H4 (cell line): Measurements from ENCODE around the gene ACKR3. TPM values are rescaled to one million over a fixed set of nuclear protein-coding genes. Genes with fewer than 3 reads are reported as not detected.
A peak's percentile ranks its signal among the peaks of the same experiment; 100 is the strongest.

ENCODE experiments used
- DNase-seq: peaks from one replicate; pipeline ENCODE4 v3.0.0-alpha.2; 2015; ENCODE audit warnings: low spot score
- total RNA-seq: library from RNA; depleted of rRNA; stranded (reverse); fragments of >200 nt; shearing (Covaris generic); gene quantifications from 2 replicates; pipeline ENCODE4 v1.2.3, GENCODE V29; 2014

The ACKR3 gene
- total RNA-seq, 1 experiment from 2014 or later, result 1.0 TPM

- DNase-seq, result no peak
Measured at GRCh38 chr2:236568922-236569572, 578 bp upstream of the ACKR3 start.

- no peak for DNase-seq
Measured at GRCh38 chr2:236570081-236570868, 650 bp downstream of the ACKR3 start.

- no peak for DNase-seq
Measured at GRCh38 chr2:236571145-236571544, 1.5 kb downstream of the ACKR3 start.

GRCh38 chr2:236572482-236572881 is 2.9 kb downstream of the ACKR3 start:
- DNase-seq, result no peak

- DNase-seq, result no peak
Measured at GRCh38 chr2:236573066-236573929, 3.7 kb downstream of the ACKR3 start.

- no peak for DNase-seq
Measured at GRCh38 chr2:236574000-236574399, 4.4 kb downstream of the ACKR3 start.

GRCh38 chr2:236574424-236575145 is 5.0 kb downstream of the ACKR3 start:
- no peak for DNase-seq

GRCh38 chr2:236575510-236575909 is 5.9 kb downstream of the ACKR3 start:
- DNase-seq, result no peak

- DNase-seq, result peak; percentile 15
Measured at GRCh38 chr2:236576087-236576486, 6.5 kb downstream of the ACKR3 start.

GRCh38 chr2:236576953-236577352 is 7.3 kb downstream of the ACKR3 start:
- no peak for DNase-seq

GRCh38 chr2:236577481-236578410 is 8.1 kb downstream of the ACKR3 start:
- DNase-seq, result no peak

- no peak for DNase-seq
Measured at GRCh38 chr2:236578411-236578846, 8.8 kb downstream of the ACKR3 start.

- DNase-seq, result no peak
Measured at GRCh38 chr2:236579048-236579745, 9.6 kb downstream of the ACKR3 start.

- DNase-seq, result no peak
Measured at GRCh38 chr2:236579746-236580315, 10.2 kb downstream of the ACKR3 start.

GRCh38 chr2:236580746-236581355 is 11.2 kb downstream of the ACKR3 start:
- no peak for DNase-seq

- no peak for DNase-seq
Measured at GRCh38 chr2:236581546-236581945, 11.9 kb downstream of the ACKR3 start.

- no peak for DNase-seq
Measured at GRCh38 chr2:236582968-236583367, 13.3 kb downstream of the ACKR3 start.

- no peak for DNase-seq
Measured at GRCh38 chr2:236583621-236584203, 14.1 kb downstream of the ACKR3 start.
